Upper lobe of left lung (tissue), 4 donors: ENCODE results near the gene TMC3.

Experiments
- POLR2A ChIP-seq, 4 donors: fragments of 450-650 bp; IDR thresholded peaks; one replicate each; pipeline ENCODE4 v1.5.1; 2016 to 2017; ENCODE audit warnings: antibody characterized with exemption in 4 of 4, mild to moderate bottlenecking in 2 of 4
- TF ChIP-seq, protein P1 (sequence below), 6 experiments: fragments of 450-650 bp in 4 of 6; fragments of 200-600 bp in 2 of 6; sonication (generic) in 2 of 6; IDR thresholded peaks; one replicate each; pipeline ENCODE4 v1.5.1; 2016 to 2019; ENCODE audit warnings: antibody characterized with exemption in 6 of 6

DNA sequence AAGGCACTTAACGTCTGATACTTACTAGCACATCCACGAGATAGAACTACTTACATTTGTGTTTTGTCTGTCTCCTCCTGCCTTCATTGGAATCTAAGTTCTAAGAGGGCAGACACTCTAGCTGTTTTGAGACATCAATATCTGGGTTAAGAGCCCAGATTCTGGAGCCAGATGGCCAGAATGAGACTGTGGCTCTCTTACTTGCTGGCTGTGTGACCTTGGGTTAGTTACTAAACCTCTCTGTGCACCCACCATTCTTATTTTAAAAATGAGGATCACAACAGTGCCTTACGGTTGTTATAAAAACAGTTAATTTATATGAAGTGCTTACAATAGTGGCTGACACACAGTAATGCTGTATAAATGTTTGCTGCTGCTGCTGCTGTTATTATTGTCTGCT lies 57.7 kb downstream of the TMC3 start:
- TF ChIP-seq, protein P1, sequence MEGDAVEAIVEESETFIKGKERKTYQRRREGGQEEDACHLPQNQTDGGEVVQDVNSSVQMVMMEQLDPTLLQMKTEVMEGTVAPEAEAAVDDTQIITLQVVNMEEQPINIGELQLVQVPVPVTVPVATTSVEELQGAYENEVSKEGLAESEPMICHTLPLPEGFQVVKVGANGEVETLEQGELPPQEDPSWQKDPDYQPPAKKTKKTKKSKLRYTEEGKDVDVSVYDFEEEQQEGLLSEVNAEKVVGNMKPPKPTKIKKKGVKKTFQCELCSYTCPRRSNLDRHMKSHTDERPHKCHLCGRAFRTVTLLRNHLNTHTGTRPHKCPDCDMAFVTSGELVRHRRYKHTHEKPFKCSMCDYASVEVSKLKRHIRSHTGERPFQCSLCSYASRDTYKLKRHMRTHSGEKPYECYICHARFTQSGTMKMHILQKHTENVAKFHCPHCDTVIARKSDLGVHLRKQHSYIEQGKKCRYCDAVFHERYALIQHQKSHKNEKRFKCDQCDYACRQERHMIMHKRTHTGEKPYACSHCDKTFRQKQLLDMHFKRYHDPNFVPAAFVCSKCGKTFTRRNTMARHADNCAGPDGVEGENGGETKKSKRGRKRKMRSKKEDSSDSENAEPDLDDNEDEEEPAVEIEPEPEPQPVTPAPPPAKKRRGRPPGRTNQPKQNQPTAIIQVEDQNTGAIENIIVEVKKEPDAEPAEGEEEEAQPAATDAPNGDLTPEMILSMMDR (IDR thresholded peaks at IDR 0.05) = no peak
- no peak for TF ChIP-seq POLR2A (IDR thresholded peaks at IDR 0.05)
